ENCODE measurements around the gene FAM110A. TPM values are rescaled to one million over a fixed set of nuclear protein-coding genes. Genes with fewer than 3 reads are reported as not detected.

The FAM110A gene
- total and polyA plus RNA-seq, 2 donors (not counting 3 experiments of a cell fraction or from before 2014, with no cell fraction given), result 4.6 to 5.4 TPM

- Histone ChIP-seq H2AFZ (ENCODE audit: low read depth, low read length) (peak overlapping the region; percentile 75), H4K20me1 (replicated peaks; ENCODE audit: control insufficient read depth, extremely low read depth, insufficient read depth, low read length) (no peaks in the 10 kb centered on the region), H3K9me1 (replicated peaks; ENCODE audit: control insufficient read depth, extremely low read depth, insufficient read depth, low read length) (no peaks in the 10 kb centered on the region), H3K4me3 (replicated peaks in 1 of 3; ENCODE audit: insufficient read depth in 1 of 3, low read depth in 1 of 3, low read length in 3 of 3) (peak overlapping the region; percentile 4 to 35 (median 10)), H3K4me1 (ENCODE audit: control insufficient read depth, extremely low read depth, insufficient read depth, low read length) (peaks cover 38% of the 10 kb centered on the region), H3K27ac (ENCODE audit: insufficient read depth, low read depth, low read length) (peak overlapping the region; percentile 88), H3K27me3 (ENCODE audit: control insufficient read depth in 2 of 2, insufficient read depth in 2 of 2, low read length in 2 of 2) (no peaks in the 10 kb centered on the region), H3K9ac (replicated peaks; ENCODE audit: extremely low read depth, insufficient read depth, low read length) (peak overlapping the region; percentile 51), H3K79me2 (ENCODE audit: control insufficient read depth, insufficient read depth, low read length) (peaks cover 31% of the 10 kb centered on the region), H3K9me3 (replicated peaks; ENCODE audit: control insufficient read depth, insufficient read depth, low read length) (no peaks in the 10 kb centered on the region), H3K4me2 (ENCODE audit: insufficient read depth, low read length) (peak overlapping the region; percentile 61), H3K36me3 (ENCODE audit: control insufficient read depth in 2 of 2, extremely low read depth in 1 of 2, insufficient read depth in 2 of 2, low read length in 2 of 2) (no peaks in the 10 kb centered on the region)
- ChIA-PET CTCF (interaction anchor here (0.6 to 3.9 kb wide), 9 partner anchors 8 to 276 kb away, joined by 4 to 28 read pairs (median 5); no protein-coding TSS in a partner anchor), POLR2A (interaction anchor here (0.6 kb wide), 2 partner anchors 109 to 962 kb away, joined by 3 to 4 read pairs; no protein-coding TSS in a partner anchor)
- TF ChIP-seq MYC (IDR thresholded peaks at IDR 0.05; ENCODE audit: low read depth, low read length) (no peak), JUN (IDR thresholded peaks at IDR 0.05; ENCODE audit: borderline replicate concordance, insufficient read depth, insufficient read length, low read depth) (no peak), MAX (IDR thresholded peaks at IDR 0.05; ENCODE audit: insufficient read depth, insufficient read length) (no peak), POLR2AphosphoS5 (IDR thresholded peaks at IDR 0.05; ENCODE audit: insufficient read depth, low read depth, low read length) (no peak), POLR2A (IDR thresholded peaks at IDR 0.05; ENCODE audit: low read depth, low read length) (no peak), GATA2 (IDR thresholded peaks at IDR 0.05; ENCODE audit: insufficient read depth, insufficient read length, low read depth, low read length) (peak; percentile 91), FOS (IDR thresholded peaks at IDR 0.05; ENCODE audit: borderline replicate concordance, insufficient read depth, low read length) (peak; percentile 27)
- BruUV-seq (replicated peaks), result no TSS peak
- FAIRE-seq (no peak), DNase-seq (ENCODE audit: low read depth, low spot score) (no peak)
- dilution Hi-C loops (cut with MboI; ENCODE audit: extremely low pct_ligation_motif_present, low sequenced_read_pairs) (no loop called here), intact Hi-C loops (cut with micrococcal nuclease) (loop anchor here (1.0 to 10.0 kb wide), 4 partner anchors 11 to 662 kb away; partner anchors contain the start of genes SIRPB2 and SRXN1)
These were observed 430 bp upstream of the FAM110A start for GRCh38 chr20:833121-833449.
